Renal cortex interstitium (tissue), 11 donors: Measurements from ENCODE around the gene KHDC3L. TPM values are rescaled to one million over a fixed set of nuclear protein-coding genes. Genes with fewer than 3 reads are reported as not detected.

Experiments
- DNase-seq, 11 donors: peaks; one replicate each; pipeline ENCODE4 v3.0.0-alpha.2; 2013; ENCODE audit warnings: low read depth in 9 of 11, low spot score in 4 of 11; ENCODE audit errors: extremely low read depth in 1 of 11
- polyA plus RNA-seq, 3 donors: library from polyadenylated mRNA; unstranded; fragments of 120-200 nt; gene quantifications; one replicate each; pipeline ENCODE4 v1.2.1, GENCODE V29; 2013; ENCODE audit not compliant: insufficient read length in 3 of 3

KHDC3L gene
- polyA plus RNA-seq, 3 donors: 0.20 TPM; not detected in 2

DNA sequence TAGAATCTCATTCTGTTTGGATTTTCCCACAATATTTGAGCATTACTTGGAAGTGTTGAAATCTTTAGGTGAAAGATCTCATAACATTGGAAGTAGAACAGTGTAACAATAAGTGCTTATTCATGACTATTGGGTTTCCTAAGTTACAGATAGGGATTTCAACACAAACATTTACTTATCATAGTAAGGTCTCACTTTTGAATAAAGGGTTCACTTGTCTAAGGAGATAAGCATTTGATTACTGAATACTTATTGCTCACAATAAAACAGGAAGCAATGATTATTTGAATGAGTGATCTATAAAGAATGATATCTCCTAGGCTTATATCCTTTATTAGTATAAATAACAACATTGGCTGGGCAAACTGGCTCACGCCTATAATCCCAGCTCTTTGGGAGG is 46.9 kb downstream of the KHDC3L start:
- DNase-seq: no peak

DNA sequence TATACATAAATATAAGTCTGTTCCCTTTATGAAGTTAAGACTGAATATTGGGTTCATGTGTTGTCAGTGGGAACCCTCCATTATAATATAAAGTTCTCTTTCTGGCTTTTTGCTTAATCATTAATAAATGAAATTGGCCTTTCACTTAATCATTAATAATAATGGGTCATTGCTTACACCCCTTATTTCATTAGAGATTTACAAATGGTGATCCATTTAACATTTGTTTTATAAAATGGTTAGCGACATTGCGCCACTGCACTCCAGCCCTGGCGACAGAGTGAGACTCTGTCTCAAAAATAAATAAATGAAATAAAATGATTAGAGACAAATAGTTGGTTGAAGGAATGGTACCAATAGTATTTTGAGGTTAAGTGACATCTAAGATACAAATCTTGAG is 50.6 kb downstream of the KHDC3L start:
- no peak for DNase-seq

Other genes with a start within 250 kb of the KHDC3L start
- 1 to 10 TPM in 1 of 3 donors, under 1 TPM in 1, not detected in 1; 0.17 to 1.0 TPM for gene KHDC1L, start 137.2 kb upstream of the KHDC3L start, polyA plus RNA-seq
- gene KHDC1, start 99.5 kb upstream of the KHDC3L start, polyA plus RNA-seq: 1 to 10 TPM; 6.2 to 9.1 (median 7.9) TPM
- gene DPPA5, start 8.4 kb upstream of the KHDC3L start, polyA plus RNA-seq: not detected
- under 1 TPM in 2 of 3 donors, not detected in 1; 0.38 to 0.40 TPM for gene OOEP, start 7.2 kb downstream of the KHDC3L start, polyA plus RNA-seq
- gene DDX43, start 32.2 kb downstream of the KHDC3L start, polyA plus RNA-seq: 1 to 10 TPM in 1 of 3 donors, under 1 TPM in 2; 0.37 to 1.3 (median 0.62) TPM
- gene CGAS, start 89.6 kb downstream of the KHDC3L start, polyA plus RNA-seq: 1 to 10 TPM; 2.9 to 3.2 (median 3.1) TPM
- 10 to 100 TPM; 27.4 to 34.7 (median 30.3) TPM for gene MTO1, start 99.1 kb downstream of the KHDC3L start, polyA plus RNA-seq
- over 10,000 TPM; 18,648 to 21,809 (median 18,824) TPM for gene EEF1A1, start 158.4 kb downstream of the KHDC3L start, polyA plus RNA-seq